Sigmoid colon (tissue), 4 donors: Measurements from ENCODE around the gene NT5C3B.

Source experiments
- CTCF ChIP-seq, 4 experiments: fragments of 450-650 bp in 3 of 4; fragments of 200-600 bp in 1 of 4; IDR thresholded peaks; one replicate each; pipeline ENCODE4 v1.5.1; 2016 to 2019; ENCODE audit warnings: antibody characterized with exemption in 4 of 4, mild to moderate bottlenecking in 3 of 4, moderate library complexity in 2 of 4
- POLR2A ChIP-seq, 2 donors: fragments of 450-650 bp; IDR thresholded peaks; one replicate each; pipeline ENCODE4 v1.6.1; 2016; ENCODE audit warnings: antibody characterized with exemption in 2 of 2, mild to moderate bottlenecking in 2 of 2, moderate library complexity in 2 of 2
- POLR2AphosphoS5 ChIP-seq, 4 donors: sonication (generic); formaldehyde crosslinking; IDR thresholded peaks; one replicate each; pipeline ENCODE4 v1.6.1; 2017; ENCODE audit warnings: antibody characterized with exemption in 4 of 4

GRCh38 chr17:41822216-41823140 is 13.6 kb downstream of the NT5C3B start:
- TF ChIP-seq CTCF (IDR thresholded peaks at IDR 0.05): no peak
- no peak for TF ChIP-seq POLR2A (IDR thresholded peaks at IDR 0.05)
- peak in 1 of 4 donors; percentile 11 for TF ChIP-seq POLR2AphosphoS5 (IDR thresholded peaks at IDR 0.05)
